ENCODE data around the gene TCF25.

TCF25 gene

DNA sequence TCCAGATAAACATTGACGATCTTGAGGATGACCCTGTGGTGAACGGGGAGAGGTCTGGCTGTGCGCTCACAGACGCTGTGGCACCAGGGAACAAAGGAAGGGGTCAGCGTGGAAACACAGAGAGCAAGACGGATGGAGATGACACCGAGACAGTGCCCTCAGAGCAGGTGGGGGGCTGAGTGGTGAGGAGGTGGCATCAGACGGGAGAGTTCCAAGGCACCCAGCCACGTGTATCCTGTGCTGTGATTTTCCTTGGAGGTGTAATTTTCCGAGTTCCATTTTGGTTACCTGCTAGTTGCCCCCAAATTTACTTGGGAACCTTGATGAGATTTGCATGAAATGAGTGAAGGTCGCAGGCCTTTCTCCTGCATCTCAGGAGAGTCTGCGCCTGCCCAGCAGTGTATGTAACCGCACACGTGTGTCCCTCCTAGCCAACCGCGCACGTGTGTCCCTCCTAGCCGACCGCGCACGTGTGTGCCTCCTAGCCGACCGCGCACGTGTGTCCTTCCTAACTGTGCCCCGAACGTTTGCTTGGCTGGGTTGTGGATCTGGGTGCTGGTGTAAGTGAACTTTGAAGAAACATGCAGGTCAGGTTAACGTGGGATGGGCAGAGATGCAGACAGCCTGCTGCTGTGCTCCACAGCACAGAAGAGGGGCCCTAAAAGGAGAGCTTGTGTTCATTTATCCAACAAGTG, 10.1 kb downstream of the TCF25 start:
- no peaks in the 10 kb centered on the region for H3K27me3 ChIP-seq (replicated peaks; ENCODE audit: control insufficient read depth, insufficient read depth, low read length)
- TF ChIP-seq, protein P1, sequence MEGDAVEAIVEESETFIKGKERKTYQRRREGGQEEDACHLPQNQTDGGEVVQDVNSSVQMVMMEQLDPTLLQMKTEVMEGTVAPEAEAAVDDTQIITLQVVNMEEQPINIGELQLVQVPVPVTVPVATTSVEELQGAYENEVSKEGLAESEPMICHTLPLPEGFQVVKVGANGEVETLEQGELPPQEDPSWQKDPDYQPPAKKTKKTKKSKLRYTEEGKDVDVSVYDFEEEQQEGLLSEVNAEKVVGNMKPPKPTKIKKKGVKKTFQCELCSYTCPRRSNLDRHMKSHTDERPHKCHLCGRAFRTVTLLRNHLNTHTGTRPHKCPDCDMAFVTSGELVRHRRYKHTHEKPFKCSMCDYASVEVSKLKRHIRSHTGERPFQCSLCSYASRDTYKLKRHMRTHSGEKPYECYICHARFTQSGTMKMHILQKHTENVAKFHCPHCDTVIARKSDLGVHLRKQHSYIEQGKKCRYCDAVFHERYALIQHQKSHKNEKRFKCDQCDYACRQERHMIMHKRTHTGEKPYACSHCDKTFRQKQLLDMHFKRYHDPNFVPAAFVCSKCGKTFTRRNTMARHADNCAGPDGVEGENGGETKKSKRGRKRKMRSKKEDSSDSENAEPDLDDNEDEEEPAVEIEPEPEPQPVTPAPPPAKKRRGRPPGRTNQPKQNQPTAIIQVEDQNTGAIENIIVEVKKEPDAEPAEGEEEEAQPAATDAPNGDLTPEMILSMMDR (IDR thresholded peaks at IDR 0.05; ENCODE audit: insufficient read depth, low read length, poor library complexity, severe bottlenecking), result no peak
- H3K36me3 ChIP-seq (ENCODE audit: control insufficient read depth, insufficient read depth, low read length), result peaks cover 40% of the 10 kb centered on the region
- H3K4me3 ChIP-seq (replicated peaks; ENCODE audit: low read depth, low read length), result no peak overlapping the region
- no peak for DNase-seq (ENCODE audit: extremely low read depth, insufficient read length)

DNA sequence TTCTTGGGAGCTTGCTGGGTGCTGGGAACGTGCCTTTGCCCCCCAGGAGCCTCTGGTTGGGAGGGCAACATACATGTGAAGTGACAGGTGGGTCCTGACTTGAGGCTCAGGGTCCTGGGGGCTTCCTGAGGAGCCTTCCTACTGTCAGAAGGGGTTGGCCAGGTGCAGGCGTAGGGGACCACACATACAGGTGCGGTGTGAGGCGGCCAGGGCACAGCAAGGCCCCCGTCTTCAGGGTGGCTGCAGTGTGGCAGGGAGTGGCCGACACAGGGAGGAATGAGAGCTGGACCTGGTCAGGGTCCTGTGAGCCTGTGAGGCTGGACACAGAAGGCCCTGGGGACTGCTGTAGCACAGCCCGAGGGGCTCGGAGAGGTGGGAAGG, 10.6 kb downstream of the TCF25 start:
- no peak for DNase-seq (ENCODE audit: extremely low read depth, insufficient read length)
- no peaks in the 10 kb centered on the region for H3K27me3 ChIP-seq (replicated peaks; ENCODE audit: control insufficient read depth, insufficient read depth, low read length)

DNA sequence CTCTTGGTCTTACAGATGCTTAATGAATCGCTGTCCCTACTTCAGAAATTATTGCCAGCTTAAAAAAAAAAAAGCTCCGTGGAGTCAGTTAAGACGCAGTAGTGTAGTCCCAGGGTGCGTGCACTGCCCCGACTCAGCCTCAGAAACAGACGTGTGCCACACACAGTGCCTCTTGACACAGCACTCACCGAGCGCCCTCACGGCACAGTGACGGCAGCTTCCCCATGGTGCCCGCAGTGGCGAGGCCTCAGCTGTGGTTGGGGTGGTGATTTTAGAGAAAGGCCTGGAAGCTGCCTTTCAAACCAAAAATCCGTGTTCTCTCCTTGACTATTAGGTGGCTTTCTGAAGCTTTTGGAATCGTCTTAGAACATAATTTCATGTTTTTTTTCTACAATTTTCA, 13.9 kb downstream of the TCF25 start:
- Histone ChIP-seq H3K36me3 (ENCODE audit: control insufficient read depth, insufficient read depth, low read length) (peaks cover 46% of the 10 kb centered on the region), H3K4me3 (replicated peaks; ENCODE audit: low read depth, low read length) (no peak overlapping the region), H3K27me3 (replicated peaks; ENCODE audit: control insufficient read depth, insufficient read depth, low read length) (no peaks in the 10 kb centered on the region)
- DNase-seq (ENCODE audit: extremely low read depth, insufficient read length), result no peak
- TF ChIP-seq, protein P1 (IDR thresholded peaks at IDR 0.05; ENCODE audit: insufficient read depth, low read length, poor library complexity, severe bottlenecking), result no peak

More for the DNA sequence above, 10.6 kb downstream of the TCF25 start:
- TF ChIP-seq, protein P1 (IDR thresholded peaks at IDR 0.05; ENCODE audit: insufficient read depth, low read length, poor library complexity, severe bottlenecking), result no peak
- H3K36me3 ChIP-seq (ENCODE audit: control insufficient read depth, insufficient read depth, low read length), result peaks cover 36% of the 10 kb centered on the region
- no peak overlapping the region for H3K4me3 ChIP-seq (replicated peaks; ENCODE audit: low read depth, low read length)

GRCh38 chr16:89890200-89890599, 16.8 kb downstream of the TCF25 start:
- peaks cover 42% of the 10 kb centered on the region for H3K36me3 ChIP-seq (ENCODE audit: control insufficient read depth, insufficient read depth, low read length)
- H3K4me3 ChIP-seq (replicated peaks; ENCODE audit: low read depth, low read length), result no peak overlapping the region
- TF ChIP-seq, protein P1 (IDR thresholded peaks at IDR 0.05; ENCODE audit: insufficient read depth, low read length, poor library complexity, severe bottlenecking), result no peak
- H3K27me3 ChIP-seq (replicated peaks; ENCODE audit: control insufficient read depth, insufficient read depth, low read length), result no peaks in the 10 kb centered on the region
- DNase-seq (ENCODE audit: extremely low read depth, insufficient read length), result no peak

- DNase-seq (ENCODE audit: extremely low read depth, insufficient read length), result no peak
- Histone ChIP-seq H3K27me3 (replicated peaks; ENCODE audit: control insufficient read depth, insufficient read depth, low read length) (no peaks in the 10 kb centered on the region), H3K36me3 (ENCODE audit: control insufficient read depth, insufficient read depth, low read length) (peaks cover 45% of the 10 kb centered on the region), H3K4me3 (replicated peaks; ENCODE audit: low read depth, low read length) (no peak overlapping the region)
- TF ChIP-seq, protein P1 (IDR thresholded peaks at IDR 0.05; ENCODE audit: insufficient read depth, low read length, poor library complexity, severe bottlenecking), result no peak
These were observed 17.7 kb downstream of the TCF25 start for GRCh38 chr16:89890886-89891657.

Measured in GM06990 (cell line).